Activated CD8-positive, alpha-beta memory T cell treated with anti-CD3 and anti-CD28 coated beads for 24 hours (primary cell): ENCODE data around the gene LRRC27.
"Not testable (repeated sequence)": the region's sequence is repeated elsewhere in the genome, so short reads cannot be mapped to it uniquely, and the experiment has no call there.

Experiments
- DNase-seq: peaks from one replicate; pipeline ENCODE4 v3.0.0-alpha.2; 2020

The LRRC27 gene

DNA sequence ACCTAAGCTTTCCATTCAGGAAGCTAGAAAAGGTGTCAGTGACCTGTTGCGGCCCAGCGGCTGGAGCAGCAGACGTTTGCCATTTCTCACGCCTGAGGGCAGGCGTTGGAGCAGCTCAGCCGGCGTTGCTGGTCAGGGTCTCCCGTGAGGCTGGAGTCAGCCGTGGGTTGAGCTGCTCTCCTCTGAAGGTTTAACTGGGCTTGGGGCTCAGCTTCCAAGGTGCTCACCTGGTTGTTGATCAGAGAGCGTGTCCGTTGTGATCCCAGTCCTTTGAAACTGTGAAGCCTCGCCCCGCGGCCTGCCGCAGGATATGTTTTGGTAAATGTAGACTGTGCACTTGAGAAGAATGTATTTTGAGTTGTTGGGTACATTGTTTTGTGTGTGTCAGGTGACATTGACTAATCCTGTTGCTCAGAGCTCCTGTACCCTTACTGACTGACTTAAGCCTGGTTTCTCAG, 44.4 kb downstream of the LRRC27 start:
- no peak for DNase-seq

DNA sequence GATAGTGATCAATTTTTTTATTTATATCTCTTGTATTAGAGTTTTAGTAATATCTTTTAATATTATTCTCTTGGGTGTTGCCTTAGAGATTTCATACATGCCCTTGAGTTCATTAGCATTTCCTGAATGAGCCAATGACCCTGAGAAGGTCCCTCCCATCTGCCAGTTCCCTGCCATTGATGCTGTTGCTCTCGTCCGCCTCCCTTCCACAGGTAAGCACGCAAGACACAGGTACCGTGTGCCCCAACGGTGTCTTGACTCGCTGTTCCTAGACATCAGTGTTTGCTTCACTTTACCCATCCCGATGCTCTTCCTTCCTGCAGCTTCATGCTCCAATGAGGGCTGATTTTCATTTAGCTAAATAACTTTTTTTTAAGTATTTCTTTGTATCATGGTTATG, 45.3 kb downstream of the LRRC27 start:
- no peak for DNase-seq

DNA sequence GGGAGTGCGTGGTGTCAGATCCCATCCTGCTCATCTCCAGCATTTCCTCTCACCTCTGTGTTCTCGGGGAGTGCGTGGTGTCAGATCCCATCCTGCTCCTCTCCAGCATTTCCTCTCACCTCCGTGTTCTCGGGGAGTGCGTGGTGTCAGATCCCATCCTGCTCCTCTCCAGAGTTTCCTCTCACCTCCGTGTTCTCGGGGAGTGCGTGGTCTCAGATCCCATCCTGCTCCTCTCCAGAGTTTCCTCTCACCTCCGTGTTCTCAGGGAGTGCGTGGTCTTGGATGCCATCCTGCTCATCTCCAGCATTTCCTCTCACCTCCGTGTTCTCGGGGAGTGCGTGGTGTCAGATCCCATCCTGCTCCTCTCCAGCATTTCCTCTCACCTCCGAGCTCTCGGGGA, 47.0 kb downstream of the LRRC27 start:
- not testable (repeated sequence) for DNase-seq

DNA sequence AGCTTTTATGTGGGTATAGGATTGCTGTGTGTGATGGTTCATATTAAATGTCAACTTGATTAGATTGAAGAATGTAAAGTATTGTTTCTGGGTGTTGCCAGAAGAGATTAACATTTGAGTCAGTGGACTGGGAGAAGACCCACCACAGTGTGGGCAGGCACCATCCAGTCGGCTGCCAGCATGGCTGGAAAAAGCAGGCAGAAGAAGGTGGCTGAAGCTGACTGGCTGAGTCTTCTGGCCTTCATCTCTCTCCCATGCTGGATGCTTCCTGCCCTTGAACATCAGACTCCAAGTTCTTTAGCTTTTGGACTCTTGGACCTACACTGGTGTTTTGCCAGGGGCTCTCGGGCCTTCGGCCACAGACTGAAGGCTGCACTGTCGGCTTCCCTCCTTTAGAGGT, 49.0 kb downstream of the LRRC27 start:
- not testable (repeated sequence) for DNase-seq

DNA sequence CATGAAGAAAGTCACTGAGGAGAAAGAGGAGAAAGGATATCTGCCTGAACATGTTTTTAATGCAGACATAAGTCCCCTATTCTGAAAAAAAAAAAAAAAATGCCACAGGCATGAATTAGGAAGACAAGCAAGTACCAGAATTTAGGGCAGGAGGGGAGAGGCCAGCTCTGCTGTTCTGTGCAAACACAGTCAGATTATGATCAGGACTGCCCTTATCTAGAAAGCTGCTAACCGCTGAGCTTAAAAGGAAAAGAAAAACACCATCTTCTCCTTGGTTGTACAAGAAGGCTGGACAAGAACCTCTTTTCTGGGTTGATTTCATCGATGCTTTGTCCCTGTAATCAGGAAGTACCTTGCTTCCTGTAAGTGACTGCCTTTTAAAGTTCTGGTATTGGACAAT, 49.7 kb downstream of the LRRC27 start:
- DNase-seq = no peak

DNA sequence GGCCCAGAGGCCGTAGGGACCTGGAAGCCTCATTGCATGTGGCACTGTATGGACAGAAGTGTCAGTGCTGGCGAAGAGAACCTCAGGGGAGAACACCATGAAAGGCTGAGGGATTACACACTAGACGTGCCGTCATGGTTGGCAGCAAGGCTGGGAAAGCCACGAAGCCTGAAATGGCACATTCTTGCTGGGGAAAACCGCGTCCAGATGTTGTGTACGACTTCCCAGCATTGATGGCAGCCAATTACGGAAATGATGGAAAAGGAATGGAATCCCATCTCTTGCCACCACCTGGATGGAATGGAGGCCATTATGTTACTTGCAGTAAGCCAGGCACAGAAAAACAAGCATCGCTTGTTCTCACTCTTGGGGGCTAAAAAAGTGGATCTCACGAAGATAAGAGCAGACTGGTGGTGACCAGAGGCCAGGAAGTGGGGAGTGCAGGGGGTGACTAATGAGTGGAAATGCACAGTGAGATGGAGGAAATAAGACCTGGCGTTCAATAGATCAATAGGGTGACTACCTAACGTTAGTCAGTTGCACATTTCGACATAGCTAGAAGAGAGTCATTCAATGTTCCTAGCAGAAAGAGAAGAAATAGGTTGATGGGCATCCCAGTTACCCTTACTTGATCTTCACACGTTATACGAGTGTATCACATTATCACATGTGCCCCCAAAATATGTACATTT, 50.4 kb downstream of the LRRC27 start:
- no peak for DNase-seq

DNA sequence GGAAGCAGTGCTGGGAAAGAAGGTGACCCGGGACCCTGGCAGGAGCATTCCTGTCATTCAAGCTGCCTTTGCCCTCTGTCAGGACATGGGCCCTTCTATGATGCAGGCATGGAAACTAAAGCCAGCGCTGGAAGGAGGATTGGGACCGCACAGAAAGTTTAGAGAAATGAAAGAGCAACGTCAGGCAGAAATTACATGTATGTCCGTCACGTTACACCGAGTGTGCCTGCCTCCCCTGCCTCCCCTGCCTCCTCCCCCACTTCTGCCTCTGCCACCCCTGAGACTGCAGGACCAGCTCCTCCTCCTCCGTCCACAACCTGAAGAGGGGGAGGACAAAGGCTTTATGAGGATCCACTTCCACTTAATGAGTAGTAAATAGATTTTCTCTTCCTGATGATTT, 51.1 kb downstream of the LRRC27 start:
- DNase-seq = no peak

DNA sequence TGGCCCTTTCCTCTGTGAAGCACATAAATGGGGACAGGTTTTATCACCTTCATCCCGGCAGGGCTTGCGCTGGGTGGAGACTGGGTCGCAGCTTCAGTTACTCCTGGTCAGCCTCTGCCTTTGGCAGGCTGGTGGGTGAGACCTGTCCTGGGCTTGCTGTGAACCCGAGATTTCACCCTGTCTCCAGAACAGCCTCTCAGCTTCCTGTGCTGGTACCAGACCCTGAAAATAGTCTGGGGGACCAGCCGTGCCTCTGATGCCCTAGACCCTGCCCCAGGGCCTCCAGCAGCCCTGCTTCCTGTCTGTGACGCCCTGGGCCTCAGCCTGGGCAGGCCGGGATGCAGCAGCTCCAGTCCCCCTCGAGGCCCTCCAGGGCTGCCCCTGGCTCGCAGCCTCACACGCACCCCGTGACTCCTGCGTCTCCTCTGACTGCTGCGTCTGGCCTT, 51.8 kb downstream of the LRRC27 start:
- DNase-seq = no peak

DNA sequence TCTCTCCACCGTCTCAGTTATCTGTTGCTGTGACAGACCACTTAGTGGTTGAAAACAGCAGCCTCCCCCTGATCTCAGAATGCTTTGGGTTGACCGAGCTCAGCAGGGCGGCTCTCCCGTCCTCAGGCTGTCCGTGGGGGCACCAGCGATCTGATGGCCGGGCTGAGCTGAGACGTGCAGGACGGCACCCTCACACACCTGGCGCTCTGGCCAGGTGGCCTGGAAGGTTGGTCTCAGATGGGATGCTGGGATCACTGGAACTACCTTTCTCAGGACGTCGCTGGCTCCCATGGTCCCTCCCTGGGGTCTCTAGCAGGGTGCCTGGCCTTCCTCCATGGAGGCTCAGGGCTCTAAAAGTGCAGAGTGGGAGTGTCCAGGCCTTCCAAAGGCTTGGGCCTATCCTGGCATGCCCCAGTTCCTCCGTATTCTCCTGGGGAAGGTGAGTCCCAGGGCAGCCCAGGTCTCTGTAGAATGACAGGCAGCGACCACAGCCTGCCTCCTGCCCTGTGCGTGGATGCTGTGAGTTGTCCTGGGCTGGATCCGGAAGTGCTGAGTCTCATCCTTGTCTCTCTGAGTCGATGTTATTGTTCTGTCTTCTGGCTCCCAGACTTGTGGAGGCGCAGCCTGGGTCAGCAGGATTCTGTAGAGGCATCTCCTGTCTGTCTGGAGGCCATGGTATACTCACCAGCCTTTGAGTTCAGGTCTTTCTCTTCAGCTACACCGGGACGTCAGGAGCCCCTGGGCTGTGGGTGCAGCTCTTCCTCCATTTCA, 52.8 kb downstream of the LRRC27 start:
- no peak for DNase-seq

DNA sequence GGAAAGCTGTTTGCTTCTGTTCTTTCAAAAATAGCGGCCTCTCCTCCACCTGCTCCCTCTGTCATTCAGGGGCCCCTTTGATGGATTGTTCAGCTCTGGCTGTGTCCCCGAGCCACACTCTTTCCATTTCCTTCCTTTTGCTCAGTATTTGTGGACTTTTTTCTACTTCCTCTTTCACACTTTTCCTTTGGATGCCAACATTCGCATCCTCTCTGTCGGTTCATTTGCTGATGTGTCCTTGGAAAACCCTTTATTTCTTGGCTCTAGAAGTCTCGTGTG, 53.3 kb downstream of the LRRC27 start:
- DNase-seq = no peak

DNA sequence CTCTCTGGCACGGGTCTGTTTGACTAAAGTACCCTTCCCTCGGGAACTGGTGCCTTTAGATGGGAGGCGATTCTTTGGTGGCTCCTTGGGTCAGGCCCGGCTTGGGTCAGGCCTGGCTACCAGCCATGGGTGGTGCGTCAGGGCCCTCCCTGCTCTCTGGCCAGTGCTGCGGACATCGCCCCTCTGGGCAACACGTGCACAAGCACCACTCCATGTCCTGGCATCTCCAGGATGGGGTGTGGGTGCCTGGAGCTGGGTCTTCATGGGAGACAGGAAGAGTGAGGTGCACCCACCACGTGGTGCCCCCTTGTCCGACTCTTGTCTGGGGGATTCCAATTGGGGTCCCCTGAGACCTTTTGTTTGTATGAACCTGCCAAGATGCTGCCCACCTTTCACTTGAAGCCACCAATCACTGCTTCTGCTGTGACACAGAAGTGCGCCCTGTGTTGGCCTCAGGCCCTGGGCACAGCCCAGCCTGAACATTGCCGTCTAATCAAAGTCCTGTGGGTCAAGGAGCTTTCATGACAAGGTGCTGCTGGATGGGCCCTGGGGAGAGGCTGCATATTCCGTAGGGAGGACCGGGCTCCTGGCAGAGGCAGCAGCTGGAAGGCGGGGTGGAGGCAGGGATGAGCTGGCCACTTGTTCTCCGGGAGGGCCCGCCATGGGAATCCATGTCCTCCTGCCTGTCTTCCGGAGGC, 53.9 kb downstream of the LRRC27 start:
- DNase-seq = no peak

DNA sequence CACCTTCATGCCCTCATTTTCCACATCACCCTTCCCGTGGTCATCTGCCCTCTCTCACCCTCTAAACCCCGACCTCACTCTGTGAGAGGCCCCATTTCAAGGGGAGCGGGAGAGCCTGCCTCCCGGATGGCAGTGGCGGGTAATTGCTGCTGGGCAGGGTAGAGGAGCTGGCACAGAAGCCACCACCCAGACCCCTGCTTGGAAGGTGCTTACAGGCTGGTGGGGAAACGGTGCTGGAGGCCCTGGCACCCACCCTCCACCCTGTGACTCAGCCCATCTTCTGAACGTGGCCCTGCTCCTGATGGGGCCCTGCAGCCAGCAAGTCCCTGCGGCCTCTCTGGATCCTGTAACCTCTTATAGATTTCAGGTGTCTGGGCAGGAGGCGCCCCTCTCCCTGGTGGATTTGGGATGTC, 54.4 kb downstream of the LRRC27 start:
- DNase-seq = no peak

DNA sequence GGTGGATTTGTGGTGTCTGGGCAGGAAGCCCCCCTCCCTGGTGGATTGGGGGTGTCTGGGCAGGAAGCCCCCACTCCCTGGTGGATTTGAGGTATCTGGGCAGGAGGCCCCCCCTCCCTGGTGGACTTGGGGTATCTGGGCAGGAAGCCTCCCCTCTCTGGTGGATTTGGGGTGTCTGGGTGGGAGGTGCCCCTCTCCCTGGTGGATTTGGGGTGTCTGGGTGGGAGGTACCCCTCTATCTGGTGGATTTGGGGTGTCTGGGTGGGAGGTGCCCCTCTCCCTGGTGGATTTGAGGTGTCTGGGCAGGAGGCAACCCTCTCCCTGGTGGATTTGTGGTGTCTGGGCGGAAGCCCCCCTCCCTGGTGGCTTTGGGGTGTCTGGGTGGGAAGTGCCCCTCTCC, 54.9 kb downstream of the LRRC27 start:
- not testable (repeated sequence) for DNase-seq

DNA sequence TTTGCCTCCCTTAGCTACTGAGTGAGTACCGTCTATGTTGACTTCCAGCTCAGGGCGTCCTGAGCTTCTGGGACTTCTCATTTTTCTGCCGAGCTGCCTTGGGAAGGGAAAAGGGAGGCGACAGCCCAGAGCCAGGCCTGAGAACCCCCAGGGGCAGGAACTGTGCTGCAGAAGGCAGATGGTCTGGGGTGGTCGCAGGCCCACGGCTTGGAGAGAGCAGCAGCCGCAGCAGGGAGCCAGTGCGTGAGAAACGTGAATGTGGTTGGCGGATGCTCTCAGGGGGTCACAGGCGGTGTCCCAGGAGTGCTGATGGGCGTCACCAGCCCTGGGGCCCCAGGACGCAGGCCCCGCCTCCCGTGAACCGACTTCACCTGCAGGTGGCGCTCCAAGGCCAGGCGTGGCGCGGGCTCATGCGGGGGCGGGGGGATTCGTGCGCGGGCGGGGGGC, 55.8 kb downstream of the LRRC27 start:
- peak; percentile 90 for DNase-seq

DNA sequence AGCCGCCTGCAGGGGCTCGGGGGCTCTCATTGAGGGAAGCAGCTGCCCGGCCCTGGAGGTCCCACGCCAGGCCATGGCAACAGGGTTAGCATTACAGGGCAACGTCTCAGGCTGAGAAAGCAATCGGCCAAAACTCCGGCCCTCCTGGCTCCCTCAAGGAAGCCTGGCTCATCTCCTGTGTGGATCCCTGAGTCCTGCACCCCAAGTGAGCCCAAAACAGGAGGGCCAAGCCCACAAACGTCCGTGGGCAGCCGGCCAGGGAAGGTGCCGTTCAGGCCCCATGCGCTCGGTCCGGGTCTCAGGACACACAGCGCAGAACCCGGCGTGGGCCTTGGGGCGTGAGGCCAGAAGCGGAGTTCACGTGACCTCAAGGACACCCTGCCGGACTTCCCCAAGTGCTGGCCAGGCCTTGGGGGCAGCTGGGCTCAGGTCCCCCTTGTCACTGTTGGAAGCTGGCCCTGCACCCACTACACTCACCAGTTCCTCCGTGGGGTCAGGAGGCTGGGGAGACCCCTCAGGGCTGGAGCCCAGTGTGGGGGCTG, 57.0 kb downstream of the LRRC27 start:
- DNase-seq = peak; percentile 62

DNA sequence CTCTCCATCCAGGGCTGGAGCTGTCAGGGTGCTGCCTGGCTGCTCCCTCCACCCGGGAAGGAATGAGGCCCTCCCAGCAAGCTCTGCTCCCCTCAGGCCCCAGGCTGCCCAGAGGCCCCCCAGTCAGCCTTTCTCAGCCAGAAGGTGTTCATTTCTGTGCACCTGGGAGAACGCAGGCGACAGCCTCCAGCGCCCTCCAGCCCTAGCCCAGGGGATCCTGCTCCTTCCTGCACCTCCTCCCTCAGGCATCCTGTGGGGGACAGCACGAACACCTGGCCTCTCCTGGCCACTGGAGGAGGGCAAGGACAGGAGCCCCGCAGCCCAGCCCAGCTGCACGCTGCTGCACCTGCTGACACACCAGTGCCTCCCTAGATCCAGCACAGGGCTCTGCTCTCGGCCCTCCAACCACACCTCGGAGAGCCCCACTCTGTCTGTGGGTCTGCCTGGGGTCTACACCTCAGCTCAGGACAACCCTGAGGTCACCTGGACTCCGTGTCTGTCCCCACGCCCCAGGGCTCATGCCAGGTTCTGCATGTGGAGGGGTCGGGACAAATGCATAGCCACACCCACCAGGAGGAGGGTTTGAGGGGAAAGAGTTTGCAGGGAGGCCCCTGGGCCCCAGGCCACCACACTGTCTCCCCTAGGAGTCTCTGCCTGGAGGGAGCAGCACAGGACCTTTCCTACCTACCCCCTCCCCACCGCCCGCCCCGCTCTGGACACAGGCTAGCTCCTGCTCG, 57.6 kb downstream of the LRRC27 start:
- DNase-seq = no peak

DNA sequence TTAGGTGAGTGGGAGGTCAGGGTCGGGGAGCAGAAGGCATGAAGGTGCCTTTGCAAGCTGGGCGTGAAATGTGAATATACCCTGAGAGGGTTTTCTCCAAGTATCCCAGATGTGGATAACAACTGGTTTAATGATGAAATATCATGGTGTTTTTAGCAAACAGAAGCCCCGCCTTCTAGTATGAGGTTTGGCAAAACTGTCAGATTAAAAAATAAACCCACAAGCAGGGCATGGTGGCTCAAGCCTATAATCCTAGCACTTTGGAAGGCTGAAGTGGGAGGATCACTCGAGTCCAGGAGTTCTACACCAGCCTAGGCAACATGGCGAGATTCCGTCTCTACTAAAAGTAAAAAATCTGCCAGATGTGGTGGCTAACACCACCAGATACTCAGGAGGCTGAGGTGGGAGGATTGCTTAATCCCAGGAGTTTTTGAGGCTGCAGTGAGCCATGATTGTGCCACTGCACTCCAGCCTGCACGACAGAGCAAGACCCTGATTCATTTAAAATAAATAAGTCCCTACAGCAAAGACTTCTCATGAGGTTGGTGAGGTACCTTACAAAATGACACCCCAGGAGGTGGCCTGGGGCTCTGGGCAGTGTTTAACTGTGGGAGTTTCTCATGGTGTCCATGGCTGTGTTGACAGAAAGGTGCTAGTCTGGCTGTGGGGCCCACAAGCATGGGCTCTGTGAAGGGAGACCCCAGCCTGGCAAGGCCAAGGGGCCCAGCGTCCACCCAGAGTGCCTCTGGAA, 58.4 kb downstream of the LRRC27 start:
- DNase-seq = no peak

DNA sequence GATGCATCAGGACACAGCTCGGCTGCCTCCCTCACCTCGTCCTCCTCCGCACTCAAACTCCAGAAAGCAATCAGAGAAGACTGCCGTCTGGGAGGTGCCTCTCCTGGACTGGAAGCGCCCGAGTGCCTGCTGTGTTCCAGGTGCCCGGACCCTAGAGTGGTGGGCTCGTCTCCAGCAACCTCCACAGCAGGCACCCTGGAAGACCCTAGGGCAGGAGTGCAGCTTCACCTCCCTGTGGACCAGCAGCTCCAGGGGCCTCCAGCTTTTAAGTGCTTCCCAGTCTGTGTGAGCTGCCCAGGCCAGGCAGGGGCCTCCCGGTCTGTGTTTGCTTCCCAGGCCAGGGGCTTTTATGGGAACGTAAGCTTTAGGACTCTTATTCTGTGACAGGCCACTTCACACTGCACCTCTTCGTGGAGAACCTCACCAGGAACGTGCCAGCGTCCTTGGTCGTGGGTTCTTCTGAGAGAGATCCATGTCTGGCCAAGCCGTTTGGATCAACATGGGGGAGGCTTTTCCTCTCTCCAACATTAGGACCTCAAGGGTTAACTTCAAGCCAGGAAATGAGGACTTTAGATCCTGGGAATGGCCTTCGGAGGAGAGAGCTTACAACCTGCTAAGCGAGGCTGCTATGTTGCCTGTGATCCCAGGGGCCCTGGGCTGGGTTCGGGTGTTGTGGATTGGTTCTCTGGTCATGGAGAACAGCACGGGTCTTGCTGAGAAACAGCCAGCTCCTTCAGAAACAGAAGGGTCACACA, 59.1 kb downstream of the LRRC27 start:
- no peak for DNase-seq

DNA sequence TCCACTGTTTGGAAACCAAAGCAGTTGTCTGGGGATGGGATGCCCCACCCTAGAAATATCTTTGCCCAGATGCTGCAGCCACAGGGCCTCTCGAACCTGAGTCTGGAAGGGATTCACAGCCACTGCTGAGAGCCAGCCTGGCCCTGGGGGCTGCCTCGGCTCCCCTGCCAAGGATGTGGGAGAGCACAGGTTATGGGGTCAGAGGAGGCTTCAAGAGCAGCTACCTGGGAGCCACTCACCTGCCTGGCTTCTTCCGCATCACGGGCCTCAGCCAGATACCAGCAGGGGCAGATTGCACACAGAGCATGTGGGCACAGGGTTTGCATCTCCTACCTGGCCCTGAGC, 59.7 kb downstream of the LRRC27 start:
- DNase-seq = no peak

DNA sequence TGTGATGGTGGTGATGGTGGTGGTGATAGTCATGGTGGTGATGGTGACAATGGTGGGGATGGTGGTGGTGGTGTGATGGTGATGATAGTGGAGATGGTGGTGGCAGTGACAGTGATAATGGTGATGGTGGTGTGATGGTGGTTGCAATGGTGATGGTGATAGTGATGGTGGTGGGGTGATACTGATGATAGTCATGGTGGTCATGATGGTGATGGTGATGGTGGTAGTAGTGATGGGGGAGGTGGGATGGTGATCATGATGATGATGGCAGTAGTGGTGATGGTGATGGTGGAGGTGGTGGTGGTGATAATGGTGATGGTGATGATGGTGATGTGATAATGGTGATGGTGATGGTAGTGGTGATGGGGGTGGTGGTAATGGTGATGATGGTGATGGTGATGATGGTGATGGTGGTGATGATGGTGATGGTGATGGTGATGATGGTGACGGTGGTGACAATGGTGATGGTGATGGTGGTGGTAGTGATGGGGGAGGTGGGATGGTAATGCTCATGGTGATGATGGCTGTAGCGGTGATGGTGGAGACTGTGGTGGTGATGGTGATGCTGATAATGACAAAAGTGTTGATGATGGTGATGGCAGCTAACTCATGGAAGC, 60.3 kb downstream of the LRRC27 start:
- no peak for DNase-seq
